ENCODE measurements around the gene SLC24A3.

Gene SLC24A3

GRCh38 chr20:19322061-19322985 lies 109.9 kb downstream of the SLC24A3 start:
- no peak for TF ChIP-seq JUND (IDR thresholded peaks at IDR 0.05; ENCODE audit: low read depth)
- in situ Hi-C loops (cut with HindIII; ENCODE audit: low pct_unique_long_range_greater_than_20kb, low sequenced_read_pairs): no loop called here
- DNase-seq (ENCODE audit: low read depth in 1 of 2, low spot score in 1 of 2): no peak

- DNase-seq (ENCODE audit: low read depth in 1 of 2, low spot score in 1 of 2): no peak
- in situ Hi-C loops (cut with HindIII; ENCODE audit: low pct_unique_long_range_greater_than_20kb, low sequenced_read_pairs): no loop called here
- TF ChIP-seq JUND (IDR thresholded peaks at IDR 0.05; ENCODE audit: low read depth): no peak
Measured at GRCh38 chr20:19327401-19327800, 115.0 kb downstream of the SLC24A3 start.

GRCh38 chr20:19328676-19329075 lies 116.2 kb downstream of the SLC24A3 start:
- DNase-seq (ENCODE audit: low read depth in 1 of 2, low spot score in 1 of 2): no peak
- no peak for TF ChIP-seq JUND (IDR thresholded peaks at IDR 0.05; ENCODE audit: low read depth)
- in situ Hi-C loops (cut with HindIII; ENCODE audit: low pct_unique_long_range_greater_than_20kb, low sequenced_read_pairs): no loop called here

- TF ChIP-seq JUND (IDR thresholded peaks at IDR 0.05; ENCODE audit: low read depth): no peak
- in situ Hi-C loops (cut with HindIII; ENCODE audit: low pct_unique_long_range_greater_than_20kb, low sequenced_read_pairs): no loop called here
- no peak for DNase-seq (ENCODE audit: low read depth in 1 of 2, low spot score in 1 of 2)
Measured at GRCh38 chr20:19330038-19330437, 117.6 kb downstream of the SLC24A3 start.

GRCh38 chr20:19330731-19331130 lies 118.3 kb downstream of the SLC24A3 start:
- no peak for TF ChIP-seq JUND (IDR thresholded peaks at IDR 0.05; ENCODE audit: low read depth)
- in situ Hi-C loops (cut with HindIII; ENCODE audit: low pct_unique_long_range_greater_than_20kb, low sequenced_read_pairs): no loop called here
- no peak for DNase-seq (ENCODE audit: low read depth in 1 of 2, low spot score in 1 of 2)

- no peak for TF ChIP-seq JUND (IDR thresholded peaks at IDR 0.05; ENCODE audit: low read depth)
- in situ Hi-C loops (cut with HindIII; ENCODE audit: low pct_unique_long_range_greater_than_20kb, low sequenced_read_pairs): no loop called here
- no peak for DNase-seq (ENCODE audit: low read depth in 1 of 2, low spot score in 1 of 2)
Measured at GRCh38 chr20:19333563-19333962, 121.1 kb downstream of the SLC24A3 start.

GRCh38 chr20:19335341-19335740 lies 122.9 kb downstream of the SLC24A3 start:
- TF ChIP-seq JUND (IDR thresholded peaks at IDR 0.05; ENCODE audit: low read depth): no peak
- in situ Hi-C loops (cut with HindIII; ENCODE audit: low pct_unique_long_range_greater_than_20kb, low sequenced_read_pairs): no loop called here
- DNase-seq (ENCODE audit: low read depth in 1 of 2, low spot score in 1 of 2): no peak

GRCh38 chr20:19335916-19336315 lies 123.5 kb downstream of the SLC24A3 start:
- no peak for DNase-seq (ENCODE audit: low read depth in 1 of 2, low spot score in 1 of 2)
- TF ChIP-seq JUND (IDR thresholded peaks at IDR 0.05; ENCODE audit: low read depth): no peak
- in situ Hi-C loops (cut with HindIII; ENCODE audit: low pct_unique_long_range_greater_than_20kb, low sequenced_read_pairs): no loop called here

GRCh38 chr20:19336631-19337030 lies 124.2 kb downstream of the SLC24A3 start:
- in situ Hi-C loops (cut with HindIII; ENCODE audit: low pct_unique_long_range_greater_than_20kb, low sequenced_read_pairs): no loop called here
- no peak for TF ChIP-seq JUND (IDR thresholded peaks at IDR 0.05; ENCODE audit: low read depth)
- DNase-seq (ENCODE audit: low read depth in 1 of 2, low spot score in 1 of 2): peak in 1 of 2 experiments; percentile 71

- no peak for TF ChIP-seq JUND (IDR thresholded peaks at IDR 0.05; ENCODE audit: low read depth)
- in situ Hi-C loops (cut with HindIII; ENCODE audit: low pct_unique_long_range_greater_than_20kb, low sequenced_read_pairs): no loop called here
- DNase-seq (ENCODE audit: low read depth in 1 of 2, low spot score in 1 of 2): no peak
Measured at GRCh38 chr20:19338380-19338779, 125.9 kb downstream of the SLC24A3 start.

GRCh38 chr20:19338960-19339359 lies 126.5 kb downstream of the SLC24A3 start:
- in situ Hi-C loops (cut with HindIII; ENCODE audit: low pct_unique_long_range_greater_than_20kb, low sequenced_read_pairs): no loop called here
- no peak for DNase-seq (ENCODE audit: low read depth in 1 of 2, low spot score in 1 of 2)
- TF ChIP-seq JUND (IDR thresholded peaks at IDR 0.05; ENCODE audit: low read depth): no peak

- in situ Hi-C loops (cut with HindIII; ENCODE audit: low pct_unique_long_range_greater_than_20kb, low sequenced_read_pairs): no loop called here
- no peak for DNase-seq (ENCODE audit: low read depth in 1 of 2, low spot score in 1 of 2)
- TF ChIP-seq JUND (IDR thresholded peaks at IDR 0.05; ENCODE audit: low read depth): no peak
Measured at GRCh38 chr20:19341348-19342053, 129.1 kb downstream of the SLC24A3 start.

GRCh38 chr20:19344341-19344740 lies 131.9 kb downstream of the SLC24A3 start:
- no peak for DNase-seq (ENCODE audit: low read depth in 1 of 2, low spot score in 1 of 2)
- TF ChIP-seq JUND (IDR thresholded peaks at IDR 0.05; ENCODE audit: low read depth): no peak
- in situ Hi-C loops (cut with HindIII; ENCODE audit: low pct_unique_long_range_greater_than_20kb, low sequenced_read_pairs): no loop called here
